Endothelial cell of umbilical vein (primary cell): ENCODE data around the gene MRPS16.

Experiments used
- CTCF ChIP-seq, 2 donors: IDR thresholded peaks; 1 replicate in 1 of 2; 2 replicates in 1 of 2; pipeline ENCODE4 v1.5.1; 2011; ENCODE audit warnings: low read length in 2 of 2, mild to moderate bottlenecking in 2 of 2, moderate library complexity in 2 of 2, control low read depth in 1 of 2, inconsistent platforms in 1 of 2, low read depth in 1 of 2; ENCODE audit not compliant: insufficient read depth in 1 of 2; ENCODE audit errors: extremely low read depth in 1 of 2
- EZH2 ChIP-seq: IDR thresholded peaks from 2 replicates; pipeline ENCODE4 v1.6.1; 2012; ENCODE audit warnings: borderline replicate concordance, low read depth, mild to moderate bottlenecking, moderate library complexity, low read length, inconsistent platforms; ENCODE audit not compliant: severe bottlenecking
- FOS ChIP-seq: IDR thresholded peaks from 2 replicates; pipeline ENCODE4 v1.6.1; 2011; ENCODE audit warnings: mild to moderate bottlenecking, low read length, moderate library complexity, borderline replicate concordance; ENCODE audit not compliant: insufficient read depth
- MYC ChIP-seq: IDR thresholded peaks from one replicate; pipeline ENCODE4 v1.6.1; 2011; ENCODE audit warnings: mild to moderate bottlenecking, low read depth, low read length
- POLR2A ChIP-seq: IDR thresholded peaks from 2 replicates; pipeline ENCODE4 v1.6.1; 2012; ENCODE audit warnings: low read depth, mild to moderate bottlenecking, control low read depth, low read length
- POLR2AphosphoS5 ChIP-seq: IDR thresholded peaks from 2 replicates; pipeline ENCODE4 v1.6.1; 2012; ENCODE audit warnings: low read depth, mild to moderate bottlenecking, control low read depth, low read length, moderate library complexity; ENCODE audit not compliant: insufficient read depth

- TF ChIP-seq CTCF (IDR thresholded peaks at IDR 0.05; ENCODE audit: extremely low read depth in 1 of 2, insufficient read depth in 1 of 2, low read depth in 1 of 2, low read length in 2 of 2): no peak
- no peak for TF ChIP-seq POLR2A
- TF ChIP-seq EZH2: no peak
- TF ChIP-seq POLR2AphosphoS5: no peak
- TF ChIP-seq MYC: no peak
- no peak for TF ChIP-seq FOS
These were observed 33.1 kb downstream of the MRPS16 start for GRCh38 chr10:73219384-73219783.
